HG02642 (cell line): ENCODE results near the gene NUP98.
"Not testable (repeated sequence)": the region's sequence is repeated elsewhere in the genome, so short reads cannot be mapped to it uniquely, and the experiment has no call there.

Experiments
- ATAC-seq: cut with Tn5 transposase; IDR thresholded peaks from one replicate; pipeline ENCODE4 v1.9.1; 2021; ENCODE audit warnings: mild to moderate bottlenecking; ENCODE audit not compliant: unreplicated experiment, poor library complexity

Gene NUP98

GRCh38 chr11:3652514-3652913 is 144.8 kb downstream of the NUP98 start:
- ATAC-seq = not testable (repeated sequence)

- ATAC-seq = not testable (repeated sequence)
These were observed 148.0 kb downstream of the NUP98 start for GRCh38 chr11:3649374-3649773.

- not testable (repeated sequence) for ATAC-seq
These were observed 148.5 kb downstream of the NUP98 start for GRCh38 chr11:3648843-3649242.

- no peak for ATAC-seq
These were observed 151.8 kb downstream of the NUP98 start for GRCh38 chr11:3645552-3645951.

GRCh38 chr11:3644817-3645235 is 152.5 kb downstream of the NUP98 start, which contains the start of gene ART1:
TSS of gene ART1 (plus strand) at chr11:3645128. CDS start at chr11:3659214, 14,086 bp downstream.
- no peak for ATAC-seq

GRCh38 chr11:3643102-3643546 is 154.2 kb downstream of the NUP98 start:
- not testable (repeated sequence) for ATAC-seq

GRCh38 chr11:3642071-3642951 is 155.0 kb downstream of the NUP98 start:
- ATAC-seq = peak; percentile 62

- no peak for ATAC-seq
These were observed 155.7 kb downstream of the NUP98 start, which contains the start of gene ART5 for GRCh38 chr11:3641701-3642070. TSS of gene ART5 (minus strand) at chr11:3641992. CDS start at chr11:3641862, 130 bp downstream.

GRCh38 chr11:3641191-3641590 is 156.2 kb downstream of the NUP98 start:
- no peak for ATAC-seq

- no peak for ATAC-seq
These were observed 157.5 kb downstream of the NUP98 start for GRCh38 chr11:3639841-3640240.

- ATAC-seq = no peak
These were observed 158.8 kb downstream of the NUP98 start for GRCh38 chr11:3638513-3638912.

GRCh38 chr11:3637201-3637600 is 160.2 kb downstream of the NUP98 start:
- ATAC-seq = no peak

- no peak for ATAC-seq
These were observed 161.5 kb downstream of the NUP98 start for GRCh38 chr11:3635641-3636375.

GRCh38 chr11:3632070-3632660 is 165.2 kb downstream of the NUP98 start:
- no peak for ATAC-seq

GRCh38 chr11:3631331-3631730 is 166.0 kb downstream of the NUP98 start:
- ATAC-seq = no peak

GRCh38 chr11:3627291-3627690 is 170.1 kb downstream of the NUP98 start:
- no peak for ATAC-seq

GRCh38 chr11:3626250-3626960 is 170.9 kb downstream of the NUP98 start:
- no peak for ATAC-seq
